Measurements from ENCODE around the gene MACROD1.
A peak's percentile ranks its signal among the peaks of the same experiment; 100 is the strongest.

The MACROD1 gene

GRCh38 chr11:64094463-64095260 is 71.3 kb downstream of the MACROD1 start:
- peak in 9 of 58 donors; percentile 31 to 69 (median 53) for DNase-seq

- DNase-seq: no peak
These were observed 72.5 kb downstream of the MACROD1 start for GRCh38 chr11:64093233-64094039.

GRCh38 chr11:64092761-64093136 is 73.2 kb downstream of the MACROD1 start:
- DNase-seq: no peak

GRCh38 chr11:64092111-64092760 is 73.7 kb downstream of the MACROD1 start:
- peak in 55 of 58 donors; percentile 32 to 94 (median 73) for DNase-seq

GRCh38 chr11:64090806-64091516 is 75.0 kb downstream of the MACROD1 start:
- DNase-seq: no peak

GRCh38 chr11:64089915-64090805 is 75.8 kb downstream of the MACROD1 start:
- peak in 2 of 58 donors; percentile 47 to 51 for DNase-seq

GRCh38 chr11:64089493-64089892 is 76.4 kb downstream of the MACROD1 start:
- DNase-seq: peak in 10 of 58 donors; percentile 12 to 52 (median 42)

GRCh38 chr11:64089027-64089360 is 76.9 kb downstream of the MACROD1 start:
- DNase-seq: no peak

GRCh38 chr11:64088162-64089026 is 77.5 kb downstream of the MACROD1 start:
- no peak for DNase-seq

GRCh38 chr11:64086258-64087123 is 79.4 kb downstream of the MACROD1 start:
- peak in 24 of 58 donors; percentile 10 to 80 (median 43) for DNase-seq

- DNase-seq: no peak
These were observed 80.0 kb downstream of the MACROD1 start for GRCh38 chr11:64085906-64086257.

- DNase-seq: no peak
These were observed 80.8 kb downstream of the MACROD1 start for GRCh38 chr11:64084951-64085710.

- DNase-seq: no peak
These were observed 81.6 kb downstream of the MACROD1 start for GRCh38 chr11:64084146-64084950.

- DNase-seq: peak in 2 of 58 donors; percentile 14 to 44
These were observed 82.4 kb downstream of the MACROD1 start for GRCh38 chr11:64083398-64084080.

GRCh38 chr11:64081745-64082442 is 84.0 kb downstream of the MACROD1 start:
- no peak for DNase-seq
